ENCODE measurements around the gene GATA3. TPM values are rescaled to one million over a fixed set of nuclear protein-coding genes. Genes with fewer than 3 reads are reported as not detected.

GATA3 gene
- total and polyA plus RNA-seq, 2 of the 8 experiments (the other 6 are each of a cell fraction or from before 2014, with no cell fraction given), result 0.02 to 0.43 TPM

DNA sequence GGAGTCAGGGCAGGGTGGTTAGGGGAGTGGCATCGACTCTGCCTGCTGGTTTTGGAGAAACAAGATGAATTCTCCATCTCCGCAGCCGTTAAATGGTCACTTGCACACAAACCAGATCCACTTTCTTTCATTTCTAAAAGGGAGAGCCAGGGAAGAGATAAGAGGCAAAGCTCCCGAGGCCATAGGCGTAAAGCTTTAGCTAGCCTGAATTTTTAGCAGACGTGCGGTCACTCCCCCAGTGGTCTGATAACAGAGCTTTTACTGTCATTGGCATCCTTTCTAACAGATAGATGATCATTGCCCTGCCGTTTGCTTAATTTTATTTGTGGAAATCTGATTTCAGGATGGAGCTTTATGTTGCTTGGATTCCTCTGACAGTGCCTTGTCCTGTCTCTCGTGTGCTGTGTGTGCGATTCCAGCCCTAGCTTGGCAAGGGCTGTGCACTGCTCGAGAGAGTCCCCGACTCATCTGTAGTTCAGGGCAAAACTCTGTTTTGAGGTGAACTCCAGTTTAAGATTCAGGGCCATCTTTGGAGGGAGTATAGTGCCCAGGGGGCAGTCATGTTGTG lies 62.5 kb downstream of the GATA3 start:
- no peak overlapping the region; the same call in 1 of the 2 replicates for H2AFZ ChIP-seq (ENCODE audit: low read length)

More for the DNA sequence above, 62.5 kb downstream of the GATA3 start:
- 90% methylated on average over 12 of the region's 12 CpGs; no CpG with 5 or more reads in 1 of the 2 experiments for WGBS, 2 experiments (ENCODE audit: extremely low coverage in 1 of 2, insufficient coverage in 1 of 2, insufficient read length in 1 of 2, insufficient replicate concordance in 2 of 2, low coverage in 1 of 2, low lambda C conversion rate in 2 of 2, missing lambda C conversion rate in 1 of 2)
- Histone ChIP-seq H2AK5ac (ENCODE audit: low read depth, low read length) (no peak overlapping the region), H2BK120ac (replicated peaks; ENCODE audit: low read depth, low read length) (no peak overlapping the region), H2BK12ac (ENCODE audit: low read depth, low read length) (no peak overlapping the region), H3K4me1 (replicated peaks in 1 of 4; ENCODE audit: control insufficient read depth in 3 of 4, insufficient read depth in 4 of 4, low read length in 3 of 4) (no peaks in the 10 kb centered on the region), H3K14ac (ENCODE audit: insufficient read length) (peak overlapping the region; percentile 57), H3K4me2 (ENCODE audit: insufficient read depth in 1 of 2, low read depth in 2 of 2, low read length in 2 of 2) (no peak overlapping the region), H2BK20ac (ENCODE audit: low read length) (no peak overlapping the region), H3K79me2 (ENCODE audit: control insufficient read depth in 1 of 2, insufficient read depth in 2 of 2, low read length in 2 of 2) (no peaks in the 10 kb centered on the region), H3K18ac (ENCODE audit: extremely low read depth, low read length) (no peak overlapping the region), H3K56ac (replicated peaks; ENCODE audit: insufficient read length, low read depth, low read length) (no peak overlapping the region), H3K9me3 (ENCODE audit: insufficient read depth in 2 of 2, low read depth in 1 of 2, low read length in 1 of 2) (no peaks in the 10 kb centered on the region), H3K4me3 (ENCODE audit: extremely low read depth in 1 of 4, insufficient read depth in 2 of 4, low read depth in 3 of 4, low read length in 4 of 4) (no peak overlapping the region), H3K27ac (ENCODE audit: low read depth, low read length) (no peak overlapping the region), H2BK15ac (ENCODE audit: low read length) (no peak overlapping the region), H4K8ac (ENCODE audit: extremely low read depth, insufficient read depth, low read length) (no peak overlapping the region), H3K23me2 (ENCODE audit: low read depth, low read length) (peaks cover 7% of the 10 kb centered on the region; the same call in 1 of the 2 replicates), H3K4ac (replicated peaks; ENCODE audit: insufficient read length, low read depth, low read length) (no peak overlapping the region), H4K20me1 (replicated peaks in 1 of 2; ENCODE audit: control insufficient read depth in 1 of 2, insufficient read depth in 2 of 2, low read length in 2 of 2) (peaks cover 0 to 4% of the 10 kb centered on the region in 2 experiments), H3K79me1 (ENCODE audit: low read depth, low read length) (no peaks in the 10 kb centered on the region), H4K91ac (replicated peaks; ENCODE audit: insufficient read length, low read length) (no peak overlapping the region), H2BK5ac (ENCODE audit: low read depth, low read length) (no peak overlapping the region), H3K27me3 (replicated peaks in 1 of 4; ENCODE audit: control insufficient read depth in 3 of 4, extremely low read depth in 1 of 4, insufficient read depth in 3 of 4, low read length in 3 of 4) (no peaks in the 10 kb centered on the region), H4K5ac (ENCODE audit: insufficient read length, low read depth, low read length) (no peak overlapping the region), H3K36me3 (ENCODE audit: control insufficient read depth in 2 of 4, insufficient read depth in 4 of 4, low read length in 3 of 4) (no peaks in the 10 kb centered on the region), H3K9ac (replicated peaks in 1 of 4; ENCODE audit: extremely low read depth in 1 of 4, low read depth in 3 of 4, low read length in 3 of 4) (no peak overlapping the region), H3K23ac (ENCODE audit: insufficient read length) (no peak overlapping the region)
- TF ChIP-seq GABPA (IDR thresholded peaks at IDR 0.05; ENCODE audit: borderline replicate concordance, insufficient read depth, low read length), result no peak
- TF ChIP-seq TEAD4 (IDR thresholded peaks at IDR 0.05; ENCODE audit: low read depth, low read length), result no peak
- CTCF ChIA-PET (ENCODE audit: partially characterized antibody), result interaction anchor here (0.9 to 1.2 kb wide), 3 partner anchors 10 to 32 kb away, joined by 3 read pairs; no protein-coding TSS in a partner anchor
- no peak for DNase-seq (ENCODE audit: low read depth in 1 of 2, low spot score in 2 of 2)
- FAIRE-seq, result no peak
- POLR2A ChIA-PET (ENCODE audit: partially characterized antibody), result no interaction called here

Measured in H1 (cell line).